ENCODE results near the gene FAM210A.

GRCh38 chr18:13716916-13717315 is 9.4 kb downstream of the FAM210A start:
- no peak for TF ChIP-seq CTCF (IDR thresholded peaks at IDR 0.05; ENCODE audit: insufficient read depth, low read length)
- TF ChIP-seq, protein P1, sequence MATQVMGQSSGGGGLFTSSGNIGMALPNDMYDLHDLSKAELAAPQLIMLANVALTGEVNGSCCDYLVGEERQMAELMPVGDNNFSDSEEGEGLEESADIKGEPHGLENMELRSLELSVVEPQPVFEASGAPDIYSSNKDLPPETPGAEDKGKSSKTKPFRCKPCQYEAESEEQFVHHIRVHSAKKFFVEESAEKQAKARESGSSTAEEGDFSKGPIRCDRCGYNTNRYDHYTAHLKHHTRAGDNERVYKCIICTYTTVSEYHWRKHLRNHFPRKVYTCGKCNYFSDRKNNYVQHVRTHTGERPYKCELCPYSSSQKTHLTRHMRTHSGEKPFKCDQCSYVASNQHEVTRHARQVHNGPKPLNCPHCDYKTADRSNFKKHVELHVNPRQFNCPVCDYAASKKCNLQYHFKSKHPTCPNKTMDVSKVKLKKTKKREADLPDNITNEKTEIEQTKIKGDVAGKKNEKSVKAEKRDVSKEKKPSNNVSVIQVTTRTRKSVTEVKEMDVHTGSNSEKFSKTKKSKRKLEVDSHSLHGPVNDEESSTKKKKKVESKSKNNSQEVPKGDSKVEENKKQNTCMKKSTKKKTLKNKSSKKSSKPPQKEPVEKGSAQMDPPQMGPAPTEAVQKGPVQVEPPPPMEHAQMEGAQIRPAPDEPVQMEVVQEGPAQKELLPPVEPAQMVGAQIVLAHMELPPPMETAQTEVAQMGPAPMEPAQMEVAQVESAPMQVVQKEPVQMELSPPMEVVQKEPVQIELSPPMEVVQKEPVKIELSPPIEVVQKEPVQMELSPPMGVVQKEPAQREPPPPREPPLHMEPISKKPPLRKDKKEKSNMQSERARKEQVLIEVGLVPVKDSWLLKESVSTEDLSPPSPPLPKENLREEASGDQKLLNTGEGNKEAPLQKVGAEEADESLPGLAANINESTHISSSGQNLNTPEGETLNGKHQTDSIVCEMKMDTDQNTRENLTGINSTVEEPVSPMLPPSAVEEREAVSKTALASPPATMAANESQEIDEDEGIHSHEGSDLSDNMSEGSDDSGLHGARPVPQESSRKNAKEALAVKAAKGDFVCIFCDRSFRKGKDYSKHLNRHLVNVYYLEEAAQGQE (IDR thresholded peaks at IDR 0.05; ENCODE audit: insufficient replicate concordance, low read depth), result no peak
- no peak for TF ChIP-seq POLR2AphosphoS5 (IDR thresholded peaks at IDR 0.05; ENCODE audit: low read depth)
- TF ChIP-seq SPI1 (IDR thresholded peaks at IDR 0.05; ENCODE audit: borderline replicate concordance, low read depth), result no peak

All from HL-60 (cell line).